GM23338 (cell line): Measurements from ENCODE around the gene ZNF415.

Source experiments
- CREB1 ChIP-seq: fragments of 250-450 bp; sonication (Bioruptor Pico); IDR thresholded peaks from 2 replicates; pipeline ENCODE4 v1.5.0; 2020; ENCODE audit warnings: low read depth, mild to moderate bottlenecking, moderate library complexity
- CTCF ChIP-seq, 2 experiments: fragments of 200-600 bp in 1 of 2; sonication (generic) in 1 of 2; conservative IDR thresholded peaks; 2 replicates each; pipeline versions ENCODE4 v1.5.1 to v1.6.1; 2016 to 2017; ENCODE audit warnings: antibody characterized with exemption in 2 of 2, low read depth in 2 of 2, mild to moderate bottlenecking in 2 of 2, moderate library complexity in 1 of 2
- ETS1 ChIP-seq: IDR thresholded peaks from 2 replicates; pipeline ENCODE4 v1.6.1; 2016; ENCODE audit warnings: antibody characterized with exemption
- EZH2 ChIP-seq: fragments of 200-600 bp; sonication (generic); IDR thresholded peaks from one replicate; pipeline ENCODE4 v1.8.0; 2017; ENCODE audit warnings: antibody characterized with exemption, mild to moderate bottlenecking, low read depth; ENCODE audit not compliant: unreplicated experiment
- EZH2phosphoT487 ChIP-seq: fragments of 200-600 bp; sonication (generic); IDR thresholded peaks from one replicate; pipeline ENCODE4 v1.8.1; 2018; ENCODE audit warnings: antibody characterized with exemption; ENCODE audit not compliant: unreplicated experiment
- JUNB ChIP-seq: IDR thresholded peaks from one replicate; pipeline ENCODE4 v1.6.1; 2016; ENCODE audit warnings: antibody characterized with exemption; ENCODE audit not compliant: unreplicated experiment
- NANOG ChIP-seq: IDR thresholded peaks from 2 replicates; pipeline ENCODE4 v1.6.1; 2016; ENCODE audit warnings: antibody characterized with exemption, borderline replicate concordance
- POLR2AphosphoS5 ChIP-seq: IDR thresholded peaks from 2 replicates; pipeline ENCODE4 v1.6.1; 2016; ENCODE audit warnings: antibody characterized with exemption, low read depth
- REST ChIP-seq: IDR thresholded peaks from one replicate; pipeline ENCODE4 v1.6.1; 2018; ENCODE audit warnings: antibody characterized with exemption; ENCODE audit not compliant: unreplicated experiment
- STAT1 ChIP-seq: IDR thresholded peaks from one replicate; pipeline ENCODE4 v1.6.1; 2016; ENCODE audit warnings: antibody characterized with exemption; ENCODE audit not compliant: unreplicated experiment
- ZNF114 ChIP-seq: fragments of 250-450 bp; sonication (Bioruptor Pico); IDR thresholded peaks from 2 replicates; pipeline ENCODE4 v1.5.0; 2020; ENCODE audit warnings: mild to moderate bottlenecking, moderate library complexity
- ZNF331 ChIP-seq: fragments of 250-450 bp; sonication (Bioruptor Pico); IDR thresholded peaks from 2 replicates; pipeline ENCODE4 v1.5.0; 2020; ENCODE audit warnings: low read depth, mild to moderate bottlenecking, moderate library complexity

- no peak for TF ChIP-seq CTCF (conservative IDR thresholded peaks at IDR 0.05; ENCODE audit: low read depth in 2 of 2)
- TF ChIP-seq POLR2AphosphoS5, result no peak
- no peak for TF ChIP-seq ETS1
- no peak for TF ChIP-seq JUNB
- TF ChIP-seq ZNF114 (CRISPR knock-in tag), result no peak
- TF ChIP-seq ZNF331, result no peak
- no peak for TF ChIP-seq EZH2
- no peak for TF ChIP-seq EZH2phosphoT487
- TF ChIP-seq REST, result no peak
- TF ChIP-seq CREB1 (CRISPR knock-in tag), result no peak
- TF ChIP-seq NANOG, result no peak
- TF ChIP-seq STAT1, result no peak
These were observed 31.2 kb downstream of the ZNF415 start for GRCh38 chr19:53101518-53101917.
